ENCODE measurements around the gene CDKN2A.

GRCh38 chr9:21936161-21936560, 58.0 kb downstream of the CDKN2A start:
- TF ChIP-seq SIN3A (IDR thresholded peaks at IDR 0.05; ENCODE audit: borderline replicate concordance, insufficient read depth, low read length), result no peak
- no peak for TF ChIP-seq POLR2AphosphoS5 (IDR thresholded peaks at IDR 0.05; ENCODE audit: low read depth, low read length)

Measured in PFSK-1 (cell line).